K562 (cell line): ENCODE results near the gene MGAM2. TPM values are rescaled to one million over a fixed set of nuclear protein-coding genes. Genes with fewer than 3 reads are reported as not detected.
A peak's percentile ranks its signal among the peaks of the same experiment; 100 is the strongest.

Experiments used
- ATAC-seq: fragments of 200-7000 bp; cut with Tn5 transposase; 3 replicates; pipeline ENCODE4 v1.9.1; 2020; ENCODE audit warnings: moderate library complexity
- BruUV-seq: library from RNA; stranded (reverse); fragments of 400-500 nt; replicated peaks from 2 replicates; lab custom pipeline; 2021; lab: Mats Ljungman, UMichigan
- CTCF ChIA-PET: fragments of 300-600 bp; formaldehyde crosslinking; extraction: SDS; loops from one replicate; lab custom pipeline; 2021; ENCODE audit warnings: low intra/inter-chr PET ratio; lab: Yijun Ruan, JAX
- POLR2A ChIA-PET: fragments of 300-600, 350-650 bp; sonication (Branson Sonifier 250); formaldehyde crosslinking; extraction: SDS; loops from one replicate; lab custom pipeline; 2021; ENCODE audit warnings: antibody characterized with exemption, inconsistent platforms; lab: Yijun Ruan, JAX
- DNase-seq, 4 experiments: peaks; one replicate each; pipeline versions ENCODE4 v3.0.0 to v3.0.0-alpha.2; 2011 to 2018; ENCODE audit warnings: low spot score in 3 of 4, mixed read lengths in 3 of 4; ENCODE audit errors: extremely low read depth in 1 of 4
- FAIRE-seq: peaks from 2 replicates; lab custom pipeline; 2011; peaks lifted over from hg19 to GRCh38; lab: Jason Lieb, UNC
- H2AFZ ChIP-seq: 2 replicates; pipeline ENCODE4 v1.6.0; 2011; ENCODE audit warnings: low read depth, low read length, control low read depth, inconsistent platforms
- H3K27ac ChIP-seq: fragments of 200-600 bp; 3 replicates; pipeline ENCODE4 v1.8.0; 2011; ENCODE audit warnings: low read depth, mild to moderate bottlenecking, control low read depth, inconsistent platforms, low read length, moderate library complexity, mixed read lengths; ENCODE audit errors: extremely low read depth
- H3K27me3 ChIP-seq, 2 experiments: fragments of 300-600 bp in 1 of 2; 2 replicates in 1 of 2; 3 replicates in 1 of 2; pipeline versions ENCODE4 v1.6.0 to v1.8.0; 2011; ENCODE audit warnings: inconsistent platforms in 2 of 2, low read length in 2 of 2, mild to moderate bottlenecking in 1 of 2, mixed read lengths in 1 of 2, moderate library complexity in 1 of 2; ENCODE audit not compliant: control insufficient read depth in 2 of 2, insufficient read depth in 2 of 2
- H3K36me3 ChIP-seq: fragments of 300-600 bp; 3 replicates; pipeline ENCODE4 v1.8.0; 2011; ENCODE audit warnings: mild to moderate bottlenecking, low read length, inconsistent platforms; ENCODE audit not compliant: control insufficient read depth, insufficient read depth
- H3K4me1 ChIP-seq, 2 experiments: fragments of 200-600 bp in 1 of 2; replicated peaks in 1 of 2; 2 replicates in 1 of 2; 3 replicates in 1 of 2; pipeline versions ENCODE4 v1.5.1 to v1.8.0; 2011; ENCODE audit warnings: inconsistent platforms in 2 of 2, low read length in 2 of 2, mild to moderate bottlenecking in 1 of 2, mixed read lengths in 1 of 2, moderate library complexity in 1 of 2; ENCODE audit not compliant: control insufficient read depth in 2 of 2, insufficient read depth in 2 of 2
- H3K4me2 ChIP-seq: 2 replicates; pipeline ENCODE4 v1.6.1; 2011; ENCODE audit warnings: low read length, control low read depth, inconsistent platforms, mixed read lengths; ENCODE audit not compliant: insufficient read depth
- H3K4me3 ChIP-seq: fragments of 200-600 bp; sonication (generic), shearing (Covaris generic); 2 replicates; pipeline ENCODE4 v1.5.1; 2016; ENCODE audit warnings: control low read depth, inconsistent platforms
- H3K79me2 ChIP-seq: fragments of 200-600 bp; 3 replicates; pipeline ENCODE4 v1.8.0; 2011; ENCODE audit warnings: low read length, inconsistent platforms; ENCODE audit not compliant: control insufficient read depth, insufficient read depth
- H3K9ac ChIP-seq, 2 experiments: 2 replicates each; pipeline versions ENCODE4 v1.6.0 to v1.6.1; 2011; ENCODE audit warnings: low read depth in 2 of 2, low read length in 2 of 2, control low read depth in 1 of 2, inconsistent platforms in 1 of 2, mild to moderate bottlenecking in 1 of 2, mixed read lengths in 1 of 2; ENCODE audit not compliant: insufficient read depth in 1 of 2
- H3K9me1 ChIP-seq: one replicate; pipeline ENCODE4 v1.6.0; 2011; ENCODE audit warnings: inconsistent platforms, mild to moderate bottlenecking, low read length, moderate library complexity; ENCODE audit not compliant: control insufficient read depth, insufficient read depth
- H3K9me3 ChIP-seq: replicated peaks from 2 replicates; pipeline ENCODE4 v1.5.1; 2011; ENCODE audit warnings: low read depth, low read length, inconsistent platforms; ENCODE audit not compliant: control insufficient read depth, insufficient read depth
- H4K20me1 ChIP-seq: replicated peaks from 2 replicates; pipeline ENCODE4 v1.6.1; 2011; ENCODE audit warnings: low read length, inconsistent platforms, mixed read lengths; ENCODE audit not compliant: control insufficient read depth, insufficient read depth
- CCNT2 ChIP-seq: IDR thresholded peaks from 2 replicates; pipeline ENCODE4 v1.6.1; 2011; ENCODE audit warnings: borderline replicate concordance, low read depth, mild to moderate bottlenecking, moderate library complexity, mixed read lengths, low read length; ENCODE audit not compliant: insufficient read length; ENCODE audit errors: extremely low read depth
- HNRNPK ChIP-seq: fragments of 200-400 bp; formaldehyde crosslinking; IDR thresholded peaks from one replicate; pipeline ENCODE4 v1.6.1; 2018; ENCODE audit warnings: mild to moderate bottlenecking, low read depth, low read length; ENCODE audit not compliant: poor library complexity, severe bottlenecking
- IFI16 ChIP-seq: fragments of 250-450 bp; sonication (Bioruptor Pico); IDR thresholded peaks from 2 replicates; pipeline ENCODE4 v2.1.2; 2022; ENCODE audit warnings: mild to moderate bottlenecking, inconsistent platforms
- SNIP1 ChIP-seq: fragments of 450-650 bp; IDR thresholded peaks from 2 replicates; pipeline ENCODE4 v1.7.1; 2017; ENCODE audit warnings: low read depth, mild to moderate bottlenecking
- STAG1 ChIP-seq: sonication (generic); formaldehyde crosslinking; IDR thresholded peaks from 2 replicates; pipeline ENCODE4 v1.5.0; 2020; ENCODE audit warnings: missing genetic modification reagents, borderline replicate concordance
- ZNF24 ChIP-seq: fragments of 450-650 bp; IDR thresholded peaks from 2 replicates; pipeline ENCODE4 v1.6.1; 2016
- ZNF445 ChIP-seq: fragments of 250-450 bp; sonication (Bioruptor Pico); IDR thresholded peaks from 2 replicates; pipeline ENCODE4 v1.4.0; 2020; ENCODE audit warnings: low read depth, mild to moderate bottlenecking, moderate library complexity
- whole genome bisulfite sequencing: fragments of 100-300 bp; shearing (Covaris generic); methylation state at CpG from one replicate; pipeline ENCODE4 v1.1.6; 2016; ENCODE audit warnings: low coverage, mixed read lengths; ENCODE audit not compliant: insufficient coverage; ENCODE audit errors: missing lambda C conversion rate; 5-methylcytosine and 5-hydroxymethylcytosine counted together
- in situ Hi-C: fragments of 300-500 bp; cut with MboI; formaldehyde crosslinking; loops from 4 replicates; pipeline ENCODE4 v1.15.0; 2018; ENCODE audit warnings: inconsistent platforms, mixed read lengths
- intact Hi-C: fragments of 100-400 bp; cut with micrococcal nuclease; formaldehyde crosslinking; loops from 2 replicates; pipeline ENCODE4 v1.14.2; 2022
- polyA plus RNA-seq, 8 experiments: library from polyadenylated mRNA; depleted of rRNA in 4 of 8; stranded (reverse) in 5 of 8; unstranded in 3 of 8; fragments of >200 nt; fragmentation: Nextera tagmentation in 2 of 8; fragmentation: Illumina TruSeq in 1 of 8; extraction: Ambion mirVana in 2 of 8; extraction: Trizol in 1 of 8; gene quantifications; 2 replicates each; pipeline versions ENCODE4 v1.2.1 to v1.2.3, GENCODE V29; 2011 to 2014; ENCODE audit warnings: inconsistent platforms in 1 of 8, missing spikeins in 1 of 8
- total RNA-seq, 7 experiments: library from RNA; depleted of rRNA in 6 of 7; stranded (reverse); fragments of >200 nt in 6 of 7; fragmentation: Illumina TruSeq in 2 of 7; extraction: Trizol in 2 of 7; gene quantifications; 2 replicates each; pipeline versions ENCODE4 v1.2.1 to v1.2.3, GENCODE V29; 2011 to 2021; ENCODE audit warnings: low replicate concordance in 1 of 7
- TF ChIP-seq, protein P1 (sequence below): fragments of 250-450 bp; sonication (Bioruptor Pico); IDR thresholded peaks from 2 replicates; pipeline ENCODE4 v1.4.0; 2020; ENCODE audit warnings: mild to moderate bottlenecking, moderate library complexity
- TF ChIP-seq, protein P2 (sequence below), 2 experiments: fragments of 150-350 bp in 1 of 2; IDR thresholded peaks; 2 replicates each; pipeline ENCODE4 v1.6.1; 2012 to 2016; ENCODE audit warnings: low read depth in 2 of 2, low read length in 2 of 2, mild to moderate bottlenecking in 1 of 2, moderate library complexity in 1 of 2

Gene MGAM2
- total and polyA plus RNA-seq, 9 of the 15 experiments (the other 6 are each of a cell fraction or from before 2014, with no cell fraction given) = 0.03 TPM; not detected in 8

DNA sequence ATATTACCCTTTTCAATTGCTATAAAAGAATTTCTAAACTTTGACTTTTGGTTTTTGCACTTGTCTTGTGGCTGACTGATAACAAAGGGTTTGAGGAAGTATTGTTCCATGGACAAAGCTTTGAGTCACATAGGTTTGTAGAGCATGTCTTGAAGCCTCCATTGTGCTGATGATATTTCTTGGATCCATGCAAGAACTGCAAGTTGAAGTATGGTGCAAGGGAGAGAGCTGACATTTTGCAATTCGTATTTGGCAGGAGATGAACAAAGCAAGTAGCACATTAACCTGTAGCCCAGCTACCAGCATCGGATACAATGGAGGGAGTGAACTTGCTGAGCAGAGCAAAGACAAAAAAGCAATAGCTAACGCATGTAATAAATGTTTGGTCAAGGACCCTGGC is 23.4 kb downstream of the MGAM2 start:
- peak; percentile 15 for FAIRE-seq
- ChIA-PET CTCF (no interaction called here), POLR2A (interaction anchor here (0.8 kb wide), 1 partner anchor 15 kb away, joined by 3 read pairs; no protein-coding TSS in a partner anchor)
- TF ChIP-seq, protein P1, sequence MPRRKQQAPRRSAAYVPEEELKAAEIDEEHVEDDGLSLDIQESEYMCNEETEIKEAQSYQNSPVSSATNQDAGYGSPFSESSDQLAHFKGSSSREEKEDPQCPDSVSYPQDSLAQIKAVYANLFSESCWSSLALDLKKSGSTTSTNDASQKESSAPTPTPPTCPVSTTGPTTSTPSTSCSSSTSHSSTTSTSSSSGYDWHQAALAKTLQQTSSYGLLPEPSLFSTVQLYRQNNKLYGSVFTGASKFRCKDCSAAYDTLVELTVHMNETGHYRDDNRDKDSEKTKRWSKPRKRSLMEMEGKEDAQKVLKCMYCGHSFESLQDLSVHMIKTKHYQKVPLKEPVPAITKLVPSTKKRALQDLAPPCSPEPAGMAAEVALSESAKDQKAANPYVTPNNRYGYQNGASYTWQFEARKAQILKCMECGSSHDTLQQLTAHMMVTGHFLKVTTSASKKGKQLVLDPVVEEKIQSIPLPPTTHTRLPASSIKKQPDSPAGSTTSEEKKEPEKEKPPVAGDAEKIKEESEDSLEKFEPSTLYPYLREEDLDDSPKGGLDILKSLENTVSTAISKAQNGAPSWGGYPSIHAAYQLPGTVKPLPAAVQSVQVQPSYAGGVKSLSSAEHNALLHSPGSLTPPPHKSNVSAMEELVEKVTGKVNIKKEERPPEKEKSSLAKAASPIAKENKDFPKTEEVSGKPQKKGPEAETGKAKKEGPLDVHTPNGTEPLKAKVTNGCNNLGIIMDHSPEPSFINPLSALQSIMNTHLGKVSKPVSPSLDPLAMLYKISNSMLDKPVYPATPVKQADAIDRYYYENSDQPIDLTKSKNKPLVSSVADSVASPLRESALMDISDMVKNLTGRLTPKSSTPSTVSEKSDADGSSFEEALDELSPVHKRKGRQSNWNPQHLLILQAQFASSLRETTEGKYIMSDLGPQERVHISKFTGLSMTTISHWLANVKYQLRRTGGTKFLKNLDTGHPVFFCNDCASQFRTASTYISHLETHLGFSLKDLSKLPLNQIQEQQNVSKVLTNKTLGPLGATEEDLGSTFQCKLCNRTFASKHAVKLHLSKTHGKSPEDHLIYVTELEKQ = no peak
- no peak for TF ChIP-seq IFI16
- no peak for TF ChIP-seq CCNT2
- no peak for TF ChIP-seq HNRNPK
- TF ChIP-seq ZNF24 = no peak
- TF ChIP-seq SNIP1 = no peak
- TF ChIP-seq ZNF445 (CRISPR knock-in tag) = no peak
- TF ChIP-seq STAG1 (CRISPR knock-in tag) = no peak
- TF ChIP-seq, protein P2, sequence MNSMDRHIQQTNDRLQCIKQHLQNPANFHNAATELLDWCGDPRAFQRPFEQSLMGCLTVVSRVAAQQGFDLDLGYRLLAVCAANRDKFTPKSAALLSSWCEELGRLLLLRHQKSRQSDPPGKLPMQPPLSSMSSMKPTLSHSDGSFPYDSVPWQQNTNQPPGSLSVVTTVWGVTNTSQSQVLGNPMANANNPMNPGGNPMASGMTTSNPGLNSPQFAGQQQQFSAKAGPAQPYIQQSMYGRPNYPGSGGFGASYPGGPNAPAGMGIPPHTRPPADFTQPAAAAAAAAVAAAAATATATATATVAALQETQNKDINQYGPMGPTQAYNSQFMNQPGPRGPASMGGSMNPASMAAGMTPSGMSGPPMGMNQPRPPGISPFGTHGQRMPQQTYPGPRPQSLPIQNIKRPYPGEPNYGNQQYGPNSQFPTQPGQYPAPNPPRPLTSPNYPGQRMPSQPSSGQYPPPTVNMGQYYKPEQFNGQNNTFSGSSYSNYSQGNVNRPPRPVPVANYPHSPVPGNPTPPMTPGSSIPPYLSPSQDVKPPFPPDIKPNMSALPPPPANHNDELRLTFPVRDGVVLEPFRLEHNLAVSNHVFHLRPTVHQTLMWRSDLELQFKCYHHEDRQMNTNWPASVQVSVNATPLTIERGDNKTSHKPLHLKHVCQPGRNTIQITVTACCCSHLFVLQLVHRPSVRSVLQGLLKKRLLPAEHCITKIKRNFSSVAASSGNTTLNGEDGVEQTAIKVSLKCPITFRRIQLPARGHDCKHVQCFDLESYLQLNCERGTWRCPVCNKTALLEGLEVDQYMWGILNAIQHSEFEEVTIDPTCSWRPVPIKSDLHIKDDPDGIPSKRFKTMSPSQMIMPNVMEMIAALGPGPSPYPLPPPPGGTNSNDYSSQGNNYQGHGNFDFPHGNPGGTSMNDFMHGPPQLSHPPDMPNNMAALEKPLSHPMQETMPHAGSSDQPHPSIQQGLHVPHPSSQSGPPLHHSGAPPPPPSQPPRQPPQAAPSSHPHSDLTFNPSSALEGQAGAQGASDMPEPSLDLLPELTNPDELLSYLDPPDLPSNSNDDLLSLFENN (IDR thresholded peaks at IDR 0.05; ENCODE audit: low read depth in 2 of 2, low read length in 2 of 2) = no peak

More for the DNA sequence above, 23.4 kb downstream of the MGAM2 start:
- no peak overlapping the region for H3K4me3 ChIP-seq
- no peaks in the 10 kb centered on the region for H3K9me3 ChIP-seq
- H3K27me3 ChIP-seq = no peaks in the 10 kb centered on the region
- H2AFZ ChIP-seq = no peak overlapping the region
- H3K9me1 ChIP-seq = no peaks in the 10 kb centered on the region
- H3K4me2 ChIP-seq = no peak overlapping the region
- no peaks in the 10 kb centered on the region for H3K4me1 ChIP-seq
- 0% methylated on average over 3 of the region's 3 CpGs for WGBS
- H3K79me2 ChIP-seq = no peaks in the 10 kb centered on the region
- DNase-seq (no peak), ATAC-seq (no peak)
- intact Hi-C loops (no loop called here), in situ Hi-C loops (no loop called here)
- no peak overlapping the region for H3K9ac ChIP-seq
- H4K20me1 ChIP-seq = no peaks in the 10 kb centered on the region
- H3K36me3 ChIP-seq = no peaks in the 10 kb centered on the region
- BruUV-seq = no TSS peak
- H3K27ac ChIP-seq = no peak overlapping the region
